Adrenal gland (tissue), 12 donors: ENCODE data around the gene PLA2G12A. TPM values are rescaled to one million over a fixed set of nuclear protein-coding genes. Genes with fewer than 3 reads are reported as not detected.

Source experiments
- DNase-seq, 7 donors: peaks; one replicate each; pipeline ENCODE4 v3.0.0-alpha.2; 2019 to 2020
- H3K27ac ChIP-seq, 5 donors: fragments of 200-600 bp; sonication (generic) in 4 of 5; 1 replicate in 3 of 5; 2 replicates in 2 of 5; pipeline versions ENCODE4 v1.5.1 to v1.8.0; 2016 to 2020; ENCODE audit warnings: mild to moderate bottlenecking in 1 of 5
- H3K27me3 ChIP-seq: fragments of 200-600 bp; 2 replicates; pipeline ENCODE4 v1.8.0; 2021
- H3K36me3 ChIP-seq, 2 donors: fragments of 200-600 bp; replicated peaks in 1 of 2; 1 replicate in 1 of 2; 2 replicates in 1 of 2; pipeline versions ENCODE4 v1.5.1 to v1.8.0; 2018 to 2022
- H3K4me1 ChIP-seq, 2 donors: fragments of 200-600 bp; replicated peaks in 1 of 2; 1 replicate in 1 of 2; 2 replicates in 1 of 2; pipeline versions ENCODE4 v1.5.1 to v1.8.0; 2018 to 2021
- H3K4me3 ChIP-seq, 4 donors: fragments of 200-600 bp; sonication (generic) in 3 of 4; one replicate each; pipeline ENCODE4 v1.5.1; 2016 to 2018
- H3K9me3 ChIP-seq, 3 donors: fragments of 200-600 bp; sonication (generic) in 1 of 3; replicated peaks in 1 of 3; 1 replicate in 2 of 3; 2 replicates in 1 of 3; pipeline versions ENCODE4 v1.5.1 to v1.8.0; 2016 to 2021
- POLR2A ChIP-seq, 2 donors: fragments of 450-650 bp; IDR thresholded peaks; one replicate each; pipeline ENCODE4 v1.6.1; 2017; ENCODE audit warnings: antibody characterized with exemption in 2 of 2, mild to moderate bottlenecking in 2 of 2, moderate library complexity in 1 of 2
- WGBS, 4 donors: extraction: QIAGEN DNeasy Blood & Tissue Kit in 2 of 4; methylation state at CpG; one replicate each; pipeline versions ENCODE4 v1.1.5 to v1.1.7; 2013 to 2017; 5-methylcytosine and 5-hydroxymethylcytosine counted together
- intact Hi-C, 2 donors: fragments of 100-400 bp; cut with DNase I; formaldehyde crosslinking; loops; one replicate each; pipeline versions ENCODE4 v1.14.1 to v1.15.0; 2022 to 2023
- polyA plus RNA-seq, 3 donors: library from polyadenylated mRNA; stranded (reverse); fragments of 200-250 nt in 2 of 3; fragments of 350-450 nt in 1 of 3; fragmentation: Illumina TruSeq in 1 of 3; extraction: RNeasy Lipid Tissue Mini Kit (QIAGEN cat#74804) in 1 of 3; gene quantifications; one replicate each; pipeline ENCODE4 v1.2.3, GENCODE V29; 2013 to 2014
- total RNA-seq, 9 donors: library from RNA; depleted of rRNA in 4 of 9; stranded (reverse); fragments of >200 nt in 4 of 9; fragments of 120-200 nt in 1 of 9; fragmentation: NEBNext Ultra II Directional in 1 of 9; extraction: Animal tissue kit (Norgen Biotek cat#: 25700) in 1 of 9; gene quantifications; one replicate each; pipeline versions ENCODE4 v1.1.0 to v1.2.4, GENCODE V29; 2013 to 2023
- TF ChIP-seq, protein P1 (sequence below), 6 experiments: fragments of 450-650 bp in 4 of 6; fragments of 200-600 bp in 2 of 6; sonication (generic) in 1 of 6; IDR thresholded peaks; 1 replicate in 5 of 6; 2 replicates in 1 of 6; pipeline versions ENCODE4 v1.5.1 to v1.8.0; 2016 to 2021; ENCODE audit warnings: antibody characterized with exemption in 6 of 6, mild to moderate bottlenecking in 2 of 6, moderate library complexity in 1 of 6
- donor health status: healthy with polysubstance abuse.
- donor health status: Bipolar disorder and iron deficiency.
- donor health status: DM: yes; HTN: yes; CAD: no.
- donor health status: DM: no; HTN: no; CAD: no.
- donor health status: DM: no; HTN: no; CAD: no.
- donor health status: DM: yes; HTN: yes; CAD: no.

Gene PLA2G12A
- total and polyA plus RNA-seq, 12 donors = 10.7 to 67.0 (median 31.5) TPM

DNA sequence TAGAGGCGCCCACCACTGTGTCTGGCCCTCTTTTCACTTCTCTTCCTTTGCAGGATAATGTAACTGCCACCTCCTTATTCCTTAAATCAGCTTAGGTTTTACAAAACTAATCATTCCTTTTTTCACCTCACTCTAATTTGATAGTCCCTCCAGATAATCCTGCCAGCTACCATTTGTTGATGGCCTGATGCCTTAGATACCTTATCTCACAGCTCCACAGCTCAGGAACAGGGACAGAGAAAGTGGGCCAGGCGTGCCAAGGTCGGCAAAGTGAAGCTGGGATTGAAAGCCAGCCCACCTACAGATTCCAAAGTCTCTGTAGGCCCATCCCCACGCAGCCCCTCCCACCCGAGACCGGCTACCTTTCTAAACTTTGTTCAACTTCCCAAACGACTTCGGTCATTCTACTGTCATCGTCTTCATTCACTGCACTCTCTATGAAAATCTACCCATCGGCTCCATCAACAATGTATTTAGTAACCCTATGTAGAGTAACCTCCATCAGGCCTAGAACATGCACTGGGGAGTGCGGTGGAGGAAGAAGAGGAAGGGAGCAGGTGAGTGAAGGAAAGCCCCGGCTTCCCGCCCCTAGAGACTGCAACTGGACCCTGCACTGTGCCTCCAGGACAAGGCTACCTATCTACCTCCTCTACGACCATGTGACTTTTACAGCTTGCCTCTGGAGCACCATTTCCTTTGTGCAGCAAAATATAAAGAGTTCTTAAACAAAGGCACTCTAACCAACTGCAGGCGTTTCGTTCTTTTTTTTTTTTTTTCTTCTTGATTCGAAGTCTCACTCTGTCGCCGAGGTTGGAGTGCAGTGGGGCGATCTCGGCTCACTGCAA, 28.1 kb downstream of the PLA2G12A start:
- H3K27ac ChIP-seq = peak overlapping the region in 2 of 5 donors; percentile 80 to 83
- no peaks in the 10 kb centered on the region for H3K9me3 ChIP-seq
- no peaks in the 10 kb centered on the region for H3K27me3 ChIP-seq
- peaks cover 6 to 12% of the 10 kb centered on the region in 2 donors for H3K4me1 ChIP-seq
- intact Hi-C loops = loop anchor here (5.0 kb wide), 2 partner anchors 106 to 116 kb away; partner anchors contain the start of gene GAR1 (in 1 of the 2)
- peak overlapping the region in 1 of 4 donors; percentile 94 for H3K4me3 ChIP-seq
- no peaks in the 10 kb centered on the region for H3K36me3 ChIP-seq
- DNase-seq = no peak
- WGBS, 4 donors = 59 to 78% (median 69%) methylated on average over 21 of the region's 21 CpGs
- TF ChIP-seq, protein P1, sequence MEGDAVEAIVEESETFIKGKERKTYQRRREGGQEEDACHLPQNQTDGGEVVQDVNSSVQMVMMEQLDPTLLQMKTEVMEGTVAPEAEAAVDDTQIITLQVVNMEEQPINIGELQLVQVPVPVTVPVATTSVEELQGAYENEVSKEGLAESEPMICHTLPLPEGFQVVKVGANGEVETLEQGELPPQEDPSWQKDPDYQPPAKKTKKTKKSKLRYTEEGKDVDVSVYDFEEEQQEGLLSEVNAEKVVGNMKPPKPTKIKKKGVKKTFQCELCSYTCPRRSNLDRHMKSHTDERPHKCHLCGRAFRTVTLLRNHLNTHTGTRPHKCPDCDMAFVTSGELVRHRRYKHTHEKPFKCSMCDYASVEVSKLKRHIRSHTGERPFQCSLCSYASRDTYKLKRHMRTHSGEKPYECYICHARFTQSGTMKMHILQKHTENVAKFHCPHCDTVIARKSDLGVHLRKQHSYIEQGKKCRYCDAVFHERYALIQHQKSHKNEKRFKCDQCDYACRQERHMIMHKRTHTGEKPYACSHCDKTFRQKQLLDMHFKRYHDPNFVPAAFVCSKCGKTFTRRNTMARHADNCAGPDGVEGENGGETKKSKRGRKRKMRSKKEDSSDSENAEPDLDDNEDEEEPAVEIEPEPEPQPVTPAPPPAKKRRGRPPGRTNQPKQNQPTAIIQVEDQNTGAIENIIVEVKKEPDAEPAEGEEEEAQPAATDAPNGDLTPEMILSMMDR (IDR thresholded peaks at IDR 0.05) = no peak

DNA sequence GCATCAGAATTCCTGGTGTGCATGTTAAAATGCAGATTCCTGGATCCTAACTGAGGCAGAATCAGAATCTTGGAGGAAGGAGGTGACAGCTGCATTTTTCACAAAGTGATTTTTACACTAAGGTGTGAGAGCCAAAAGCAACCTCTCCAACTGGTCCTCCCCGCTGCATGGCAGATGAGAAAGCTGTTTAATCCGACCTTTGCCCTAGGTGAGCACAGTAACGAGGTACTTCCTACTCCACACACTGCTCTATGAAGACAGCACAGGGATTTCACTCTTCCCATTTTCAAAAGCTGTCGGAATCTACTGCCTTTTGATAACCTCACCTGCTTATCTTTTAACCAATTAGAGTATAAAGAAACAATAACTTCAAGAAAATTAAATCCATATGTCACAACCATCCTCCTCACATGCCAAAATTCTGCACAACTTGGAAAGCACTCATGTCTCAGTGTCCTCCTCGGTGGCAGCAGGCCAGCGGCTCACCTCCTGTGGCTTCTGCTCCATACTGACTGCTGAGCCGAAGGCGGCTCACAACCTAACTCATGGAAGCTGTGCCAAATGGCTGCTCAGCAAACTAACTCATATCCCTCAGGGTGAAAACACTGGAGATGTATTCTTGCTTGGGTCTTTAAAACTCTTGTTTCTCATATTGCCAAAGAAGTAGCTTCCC, 30.2 kb downstream of the PLA2G12A start:
- Histone ChIP-seq H3K27ac (no peak overlapping the region), H3K4me3 (no peak overlapping the region), H3K27me3 (no peaks in the 10 kb centered on the region), H3K4me1 (peaks cover 6 to 12% of the 10 kb centered on the region in 2 donors), H3K36me3 (peaks cover 0 to under 1% of the 10 kb centered on the region in 2 donors), H3K9me3 (no peaks in the 10 kb centered on the region)
- WGBS, 4 donors = 88 to 95% (median 93%) methylated on average over 8 of the region's 8 CpGs
- no peak for DNase-seq
- TF ChIP-seq, protein P1 (IDR thresholded peaks at IDR 0.05) = no peak
- no peak for TF ChIP-seq POLR2A (IDR thresholded peaks at IDR 0.05)
- intact Hi-C loops = loop anchor here (5.0 to 10.0 kb wide), 3 partner anchors 108 to 275 kb away; partner anchors contain the start of gene GAR1 (in 1 of the 2)

DNA sequence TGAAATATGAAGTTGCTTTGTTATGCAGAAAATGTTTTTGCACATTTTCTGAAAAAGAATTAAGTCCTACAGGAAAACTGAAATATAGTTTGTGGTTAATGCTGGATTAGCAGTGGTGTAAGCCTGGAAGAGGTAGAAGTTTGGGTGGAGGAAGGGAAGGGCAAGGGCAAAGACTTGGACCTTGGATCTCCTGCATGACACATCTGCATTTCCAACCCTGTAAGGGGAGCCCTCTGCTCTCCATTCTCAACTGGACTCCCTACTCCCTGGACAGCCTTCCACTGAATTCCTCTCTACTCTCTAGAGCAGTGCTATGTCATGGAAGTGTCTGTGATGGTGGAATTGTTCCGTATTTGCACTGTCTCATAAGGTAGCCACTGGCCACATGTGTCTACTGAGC, 31.2 kb downstream of the PLA2G12A start:
- 83 to 100% (median 98%) methylated on average over 1 of the region's 1 CpG for WGBS, 4 donors
- no peak for TF ChIP-seq POLR2A (IDR thresholded peaks at IDR 0.05)
- TF ChIP-seq, protein P1 (IDR thresholded peaks at IDR 0.05) = no peak

DNA sequence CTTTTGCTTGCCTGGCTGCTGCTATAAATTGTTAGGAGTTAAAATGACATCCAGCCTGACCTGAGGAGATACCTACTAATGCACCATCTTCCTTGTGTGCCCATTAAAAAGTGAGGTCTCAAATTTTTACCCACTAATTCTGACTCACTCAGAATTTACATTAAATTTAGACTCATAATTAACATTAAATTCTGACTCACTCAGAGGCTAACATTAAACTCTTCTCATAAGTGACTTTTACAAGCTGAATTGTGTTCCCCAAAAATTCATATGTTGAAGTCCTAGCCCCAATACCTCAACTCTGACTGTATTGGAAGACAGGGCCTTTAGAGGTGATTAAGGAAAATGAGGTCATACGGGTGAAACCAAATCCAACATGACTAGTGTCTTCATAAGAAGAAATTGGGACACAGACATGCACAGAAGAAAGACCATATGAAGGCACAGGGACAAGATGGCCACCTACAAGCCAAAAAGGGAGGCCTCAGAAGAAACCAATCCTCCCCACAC, 38.4 kb downstream of the PLA2G12A start:
- Histone ChIP-seq H3K36me3 (peaks cover 0 to 30% of the 10 kb centered on the region in 2 donors), H3K9me3 (no peaks in the 10 kb centered on the region), H3K27ac (no peak overlapping the region), H3K4me1 (no peaks in the 10 kb centered on the region), H3K4me3 (no peak overlapping the region), H3K27me3 (no peaks in the 10 kb centered on the region)
- no peak for DNase-seq
- WGBS, 4 donors = 91 to 100% (median 96%) methylated on average over 1 of the region's 1 CpG
- TF ChIP-seq, protein P1 (IDR thresholded peaks at IDR 0.05) = no peak
- TF ChIP-seq POLR2A (IDR thresholded peaks at IDR 0.05) = no peak
- intact Hi-C loops = loop anchor here in 1 of 2 donors (10.0 kb wide), 1 partner anchor 267 kb away; no protein-coding TSS in a partner anchor

More for the DNA sequence above, 31.2 kb downstream of the PLA2G12A start:
- no peaks in the 10 kb centered on the region for H3K9me3 ChIP-seq
- DNase-seq = no peak
- H3K27ac ChIP-seq = no peak overlapping the region
- no peak overlapping the region for H3K4me3 ChIP-seq
- H3K27me3 ChIP-seq = no peaks in the 10 kb centered on the region
- peaks cover 0 to 10% of the 10 kb centered on the region in 2 donors for H3K36me3 ChIP-seq
- peaks cover 6 to 12% of the 10 kb centered on the region in 2 donors for H3K4me1 ChIP-seq
- intact Hi-C loops = loop anchor here in 1 of 2 donors (10.0 kb wide), 1 partner anchor 274 kb away; no protein-coding TSS in a partner anchor
